Heart right ventricle (tissue), 16 donors: ENCODE measurements around the gene SIGLEC14. TPM values are rescaled to one million over a fixed set of nuclear protein-coding genes. Genes with fewer than 3 reads are reported as not detected.
A peak's percentile ranks its signal among the peaks of the same experiment; 100 is the strongest.

Experiments
- ATAC-seq, 8 donors: fragments of 200-7000 bp; cut with Tn5 transposase; one replicate each; pipeline ENCODE4 v1.9.1; 2020; ENCODE audit warnings: mild to moderate bottlenecking in 8 of 8, moderate library complexity in 8 of 8, moderate number of reproducible peaks in 1 of 8
- DNase-seq, 2 donors: peaks; one replicate each; pipeline ENCODE4 v3.0.0-alpha.2; 2020
- H3K27ac ChIP-seq, 10 donors: fragments of 200-600 bp; sonication (generic) in 2 of 10; one replicate each; pipeline versions ENCODE4 v1.5.0 to v1.8.0; 2020 to 2022; ENCODE audit warnings: mild to moderate bottlenecking in 3 of 10
- H3K27me3 ChIP-seq, 7 donors: fragments of 200-600 bp; one replicate each; pipeline ENCODE4 v1.8.0; 2021 to 2022; ENCODE audit warnings: mild to moderate bottlenecking in 2 of 7
- H3K36me3 ChIP-seq, 9 donors: fragments of 200-600 bp; sonication (generic) in 1 of 9; one replicate each; pipeline versions ENCODE4 v1.5.0 to v1.8.0; 2020 to 2022; ENCODE audit warnings: mild to moderate bottlenecking in 2 of 9
- H3K4me1 ChIP-seq, 9 donors: fragments of 200-600 bp; sonication (generic) in 1 of 9; one replicate each; pipeline versions ENCODE4 v1.5.0 to v1.8.0; 2020 to 2022; ENCODE audit warnings: mild to moderate bottlenecking in 4 of 9
- H3K4me3 ChIP-seq, 10 donors: fragments of 200-600 bp; sonication (generic) in 2 of 10; one replicate each; pipeline versions ENCODE4 v1.5.0 to v1.8.0; 2020 to 2022; ENCODE audit warnings: mild to moderate bottlenecking in 7 of 10, moderate library complexity in 2 of 10
- H3K9me3 ChIP-seq, 11 donors: fragments of 200-600 bp in 10 of 11; sonication (generic) in 2 of 11; one replicate each; pipeline versions ENCODE4 v1.5.0 to v1.8.0; 2013 to 2022; ENCODE audit warnings: mild to moderate bottlenecking in 2 of 11, control low read depth in 1 of 11, moderate library complexity in 1 of 11
- WGBS, 2 donors: extraction: QIAGEN DNeasy Blood & Tissue Kit; methylation state at CpG; one replicate each; pipeline ENCODE4 v1.1.7; 2013; ENCODE audit warnings: inconsistent platforms in 1 of 2; 5-methylcytosine and 5-hydroxymethylcytosine counted together
- intact Hi-C, 10 donors: fragments of 100-400 bp; cut with DNase I; formaldehyde crosslinking; loops; one replicate each; pipeline versions ENCODE4 v1.11.1 to v1.14.2; 2022
- polyA plus RNA-seq, 2 donors: library from polyadenylated mRNA; stranded (reverse); fragments of 200-250 nt; gene quantifications; one replicate each; pipeline ENCODE4 v1.2.3, GENCODE V29; 2013
- total RNA-seq, 10 donors: library from RNA; stranded (reverse); fragmentation: NEBNext Ultra II Directional in 3 of 10; extraction: Animal tissue kit (Norgen Biotek cat#: 25700) in 3 of 10; gene quantifications; one replicate each; pipeline versions ENCODE4 v1.2.1 to v1.2.4, GENCODE V29; 2021 to 2023
- TF ChIP-seq, protein P1 (sequence below), 9 donors: fragments of 200-600 bp; sonication (generic) in 2 of 9; IDR thresholded peaks; one replicate each; pipeline versions ENCODE4 v1.5.0 to v1.8.0; 2021 to 2022; ENCODE audit warnings: antibody characterized with exemption in 9 of 9, mild to moderate bottlenecking in 5 of 9, moderate library complexity in 1 of 9
- donor health status: Arrhythmogenic right ventricular cardiomyopathy.
- donor health status: ischemic (EF 13 %, LVEDD 7.1; RV severe dilation, severe dysfunction).
- donor health status: healthy with polysubstance abuse.
- donor health status: DM: no; HTN: yes; CAD: no.
- donor health status: DM: no; HTN: no; CAD: no.
- donor health status: ischemic (EF 25% LVEDD 6.9; RV normal size, moderate dysfunction).
- donor health status: ischemic (EF 25% LVEDD 5.7; RV mildly dilated, moderate dysfunction).
- donor health status: healthy.
- donor health status: DM: yes; HTN: yes; CAD: no.
- donor health status: Ischemic cardiomyopathy.
- donor health status: ischemic (EF 35%, LVEDD 5.7; RV mildly dilated, moderate dysfunction).
- donor health status: nonischemic (EF 11% LVEDD 7.7; RV severe dilation, severe dysfunction).
- donor health status: DM: yes; HTN: yes; CAD: no.
- donor health status: PGD.
- donor health status: ischemic (EF 29% LVEDD 5.4; RV normal size, mild dysfunction).
- donor health status: nonischemic (EF 23%, LVEDD 6.1; RV moderate dilation, normal function).

Gene SIGLEC14
- total and polyA plus RNA-seq, 12 donors: 0.37 to 9.6 (median 1.2) TPM; not detected in 1

DNA sequence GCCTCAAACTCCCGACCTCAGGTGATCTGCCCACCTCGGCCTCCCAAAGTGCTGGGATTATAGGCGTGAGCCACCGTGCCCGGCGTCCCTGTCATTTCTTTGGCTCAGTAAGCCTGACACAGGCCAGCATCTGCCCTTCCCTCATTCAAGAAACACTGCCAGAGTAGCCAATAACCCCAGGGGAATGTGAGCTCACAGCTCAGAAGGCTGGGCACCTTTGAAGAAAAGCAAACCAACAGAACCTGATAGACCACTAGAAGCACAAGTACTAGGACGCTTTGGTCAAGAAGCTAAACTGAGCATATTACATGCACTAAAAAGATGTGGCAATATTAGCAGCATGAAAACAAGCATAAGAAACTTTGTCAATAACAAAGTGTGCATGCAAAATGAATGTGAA is 30.6 kb downstream of the SIGLEC14 start:
- H3K27me3 ChIP-seq: peaks cover 0 to 54% (median 40%) of the 10 kb centered on the region in 7 donors
- no peak for ATAC-seq
- 76 to 84% methylated on average over 7 of the region's 7 CpGs for WGBS, 2 donors
- intact Hi-C loops: no loop called here
- DNase-seq: no peak
- no peak overlapping the region for H3K4me3 ChIP-seq
- no peak overlapping the region for H3K27ac ChIP-seq
- H3K36me3 ChIP-seq: no peaks in the 10 kb centered on the region
- TF ChIP-seq, protein P1, sequence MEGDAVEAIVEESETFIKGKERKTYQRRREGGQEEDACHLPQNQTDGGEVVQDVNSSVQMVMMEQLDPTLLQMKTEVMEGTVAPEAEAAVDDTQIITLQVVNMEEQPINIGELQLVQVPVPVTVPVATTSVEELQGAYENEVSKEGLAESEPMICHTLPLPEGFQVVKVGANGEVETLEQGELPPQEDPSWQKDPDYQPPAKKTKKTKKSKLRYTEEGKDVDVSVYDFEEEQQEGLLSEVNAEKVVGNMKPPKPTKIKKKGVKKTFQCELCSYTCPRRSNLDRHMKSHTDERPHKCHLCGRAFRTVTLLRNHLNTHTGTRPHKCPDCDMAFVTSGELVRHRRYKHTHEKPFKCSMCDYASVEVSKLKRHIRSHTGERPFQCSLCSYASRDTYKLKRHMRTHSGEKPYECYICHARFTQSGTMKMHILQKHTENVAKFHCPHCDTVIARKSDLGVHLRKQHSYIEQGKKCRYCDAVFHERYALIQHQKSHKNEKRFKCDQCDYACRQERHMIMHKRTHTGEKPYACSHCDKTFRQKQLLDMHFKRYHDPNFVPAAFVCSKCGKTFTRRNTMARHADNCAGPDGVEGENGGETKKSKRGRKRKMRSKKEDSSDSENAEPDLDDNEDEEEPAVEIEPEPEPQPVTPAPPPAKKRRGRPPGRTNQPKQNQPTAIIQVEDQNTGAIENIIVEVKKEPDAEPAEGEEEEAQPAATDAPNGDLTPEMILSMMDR (IDR thresholded peaks at IDR 0.05): no peak
- peaks cover 0 to 4% (median 0%) of the 10 kb centered on the region in 9 donors for H3K4me1 ChIP-seq
- H3K9me3 ChIP-seq: peaks cover 0 to 6% (median 0%) of the 10 kb centered on the region in 11 donors

DNA sequence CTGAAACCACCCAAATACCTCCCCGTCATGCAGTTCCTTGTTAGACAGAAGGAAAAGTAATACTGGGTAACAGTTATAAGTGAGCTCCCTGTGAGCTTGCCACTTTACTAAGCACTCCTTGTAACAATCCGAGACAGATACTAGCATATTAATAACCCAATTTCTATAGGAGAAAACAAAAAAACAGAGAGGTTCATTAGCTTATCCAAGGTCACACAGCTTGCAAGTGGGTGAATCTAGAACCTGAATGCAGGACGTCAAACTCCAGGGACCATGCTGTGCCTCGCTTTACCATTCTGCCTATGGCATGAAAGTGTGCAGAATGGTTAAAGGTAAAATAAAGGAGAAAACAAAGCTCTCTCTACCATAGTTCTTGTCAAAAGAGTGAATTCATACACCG is 31.8 kb downstream of the SIGLEC14 start:
- TF ChIP-seq, protein P1 (IDR thresholded peaks at IDR 0.05): no peak
- 57% methylated on average over 5 of the region's 5 CpGs for WGBS, 2 donors
- no peak for DNase-seq
- Histone ChIP-seq H3K4me1 (no peaks in the 10 kb centered on the region), H3K27me3 (peaks cover 0 to 55% (median 40%) of the 10 kb centered on the region in 7 donors), H3K4me3 (no peak overlapping the region), H3K27ac (no peak overlapping the region), H3K36me3 (no peaks in the 10 kb centered on the region), H3K9me3 (peaks cover 0 to 6% (median 0%) of the 10 kb centered on the region in 11 donors)
- intact Hi-C loops: no loop called here
- ATAC-seq: no peak

DNA sequence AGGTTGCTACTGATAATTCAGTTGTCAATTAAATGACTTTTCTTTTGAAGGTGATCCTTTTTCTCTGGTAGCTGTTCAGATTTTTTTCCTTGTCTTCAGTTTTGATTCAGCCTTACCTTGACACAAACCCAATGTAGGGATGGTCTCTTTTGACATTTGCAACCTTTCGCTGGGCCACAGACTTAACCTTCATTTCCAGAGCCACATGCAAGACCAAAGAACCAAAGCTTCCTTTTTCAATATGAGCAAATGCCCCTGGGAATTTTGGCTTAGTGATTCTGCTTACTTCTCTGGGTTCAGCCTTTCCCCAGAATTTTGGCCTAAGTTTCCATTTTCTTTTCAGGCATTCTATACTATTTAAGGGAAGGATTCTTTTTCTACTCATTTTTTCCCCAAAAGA is 36.0 kb downstream of the SIGLEC14 start:
- intact Hi-C loops: no loop called here
- 83 to 85% methylated on average over 1 of the region's 1 CpG for WGBS, 2 donors
- H3K9me3 ChIP-seq: peaks cover 0 to 6% (median 0%) of the 10 kb centered on the region in 11 donors

DNA sequence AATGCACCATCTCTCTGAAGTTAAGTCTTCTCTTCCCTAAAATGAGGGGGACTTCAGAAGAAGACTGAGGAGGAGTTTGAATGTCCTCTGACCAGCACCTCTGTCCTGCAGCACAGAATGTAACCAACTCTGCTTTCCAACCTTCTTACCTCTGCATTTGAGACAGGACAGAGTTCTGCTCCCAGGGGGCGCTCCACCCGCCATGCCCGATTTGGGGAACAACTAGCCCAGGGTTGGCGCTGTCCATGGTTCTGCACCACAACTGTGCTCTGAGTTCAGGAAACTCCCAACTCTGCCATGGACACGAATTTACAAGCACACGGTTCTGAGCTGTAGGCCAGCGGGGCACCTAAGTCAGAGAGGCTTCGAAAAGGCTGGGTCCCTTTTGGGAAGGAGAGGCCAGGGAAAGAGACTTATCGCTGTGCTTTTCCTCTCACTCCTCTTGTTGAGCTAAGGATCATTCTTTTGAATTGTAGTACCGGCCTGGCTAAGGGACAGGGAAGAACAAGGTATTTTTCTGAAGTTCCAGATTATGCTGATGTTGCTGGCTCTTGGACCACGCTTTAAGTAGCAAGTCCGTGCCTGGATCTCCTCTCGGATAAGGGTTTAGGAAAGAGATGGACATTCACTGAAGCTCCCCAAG is 38.6 kb downstream of the SIGLEC14 start:
- intact Hi-C loops: loop anchor here in 1 of 10 donors (5.0 kb wide), 1 partner anchor 49 kb away; no protein-coding TSS in a partner anchor
- Histone ChIP-seq H3K27me3 (peaks cover 0 to 20% (median 8%) of the 10 kb centered on the region in 7 donors), H3K27ac (no peak overlapping the region), H3K9me3 (peaks cover 0 to 4% (median 0%) of the 10 kb centered on the region in 11 donors), H3K4me1 (no peaks in the 10 kb centered on the region), H3K4me3 (no peak overlapping the region), H3K36me3 (no peaks in the 10 kb centered on the region)
- WGBS, 2 donors: 18 to 21% methylated on average over 13 of the region's 13 CpGs
- DNase-seq (peak; percentile 74 to 76), ATAC-seq (peak in 7 of 8 donors; percentile 39 to 75 (median 61))
- TF ChIP-seq, protein P1 (IDR thresholded peaks at IDR 0.05): peak; percentile 15 to 74 (median 55)

More for the DNA sequence above, 36.0 kb downstream of the SIGLEC14 start:
- no peaks in the 10 kb centered on the region for H3K4me1 ChIP-seq
- H3K4me3 ChIP-seq: no peak overlapping the region
- DNase-seq (no peak), ATAC-seq (no peak)
- H3K36me3 ChIP-seq: no peaks in the 10 kb centered on the region
- no peak overlapping the region for H3K27ac ChIP-seq
- TF ChIP-seq, protein P1 (IDR thresholded peaks at IDR 0.05): no peak
- peaks cover 0 to 40% (median 30%) of the 10 kb centered on the region in 7 donors for H3K27me3 ChIP-seq
